Left renal pelvis (tissue), 4 donors: Measurements from ENCODE around the gene TRPM6. TPM values are rescaled to one million over a fixed set of nuclear protein-coding genes. Genes with fewer than 3 reads are reported as not detected.

Experiments
- DNase-seq, 4 donors: peaks; one replicate each; pipeline ENCODE4 v3.0.0-alpha.2; 2013; ENCODE audit warnings: low read depth in 4 of 4, low spot score in 3 of 4
- polyA plus RNA-seq, 4 donors: library from polyadenylated mRNA; unstranded; fragments of 120-200 nt; gene quantifications; one replicate each; pipeline ENCODE4 v1.2.1, GENCODE V29; 2013; ENCODE audit not compliant: insufficient read length in 4 of 4

TRPM6 gene
- polyA plus RNA-seq, 4 donors = 0.08 to 1.1 (median 0.88) TPM

DNA sequence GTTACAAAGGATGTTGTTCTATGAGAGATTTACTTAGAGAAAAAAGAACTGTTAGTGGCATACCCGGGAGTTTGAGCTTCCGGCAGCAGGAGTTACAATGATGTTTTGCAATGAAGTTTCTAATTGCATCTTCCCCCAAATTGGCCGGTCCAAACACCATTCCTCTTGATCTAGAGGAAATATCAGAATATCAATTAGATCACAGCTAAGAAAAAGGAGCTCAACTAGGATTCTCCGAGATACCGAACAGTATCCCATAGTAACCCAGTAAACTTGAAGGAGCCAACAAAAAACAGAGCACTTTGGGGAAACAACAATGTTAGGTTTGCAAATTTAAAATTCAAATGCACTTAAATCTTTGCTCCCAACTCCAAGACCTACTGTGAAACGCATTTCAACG, 159.5 kb downstream of the TRPM6 start:
- no peak for DNase-seq

DNA sequence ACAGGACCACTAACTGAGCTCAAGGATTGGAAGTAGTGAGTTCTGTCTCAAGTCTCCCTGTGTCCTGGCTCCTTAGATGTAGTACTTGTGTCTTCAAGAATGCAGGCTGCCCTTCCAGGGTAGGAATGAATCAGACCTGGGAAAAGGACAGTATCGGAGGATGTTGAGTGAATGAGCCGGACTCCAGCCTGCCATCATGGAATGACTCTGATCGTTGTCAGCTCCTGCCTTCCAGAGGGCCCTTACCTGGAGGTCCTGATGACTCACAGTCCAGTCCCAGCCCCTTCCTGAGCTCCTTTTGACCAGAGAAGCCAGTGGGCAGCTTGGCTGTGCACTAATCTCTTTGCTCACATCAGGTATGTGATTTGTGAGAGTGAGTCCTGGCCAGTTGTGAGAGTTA, 161.1 kb downstream of the TRPM6 start:
- no peak for DNase-seq

DNA sequence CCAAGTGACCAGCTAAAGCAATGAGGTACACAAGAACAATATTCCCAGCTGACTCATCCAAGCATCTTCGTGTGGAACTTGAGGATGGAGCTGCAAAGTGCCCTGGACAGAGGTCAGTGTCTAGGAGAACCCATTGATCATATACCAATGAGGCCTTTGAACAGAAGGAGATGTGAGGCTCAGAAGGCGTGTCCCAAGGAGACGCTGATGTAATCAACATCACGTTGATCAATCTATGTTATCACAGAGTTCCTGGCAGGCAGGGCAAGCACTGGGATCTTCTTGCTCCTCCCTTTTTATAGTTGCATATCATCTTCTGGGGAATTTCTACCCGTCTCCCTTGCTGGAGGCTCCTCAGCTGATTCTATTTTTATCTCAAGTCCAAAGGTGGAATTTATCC, 163.4 kb downstream of the TRPM6 start:
- no peak for DNase-seq

DNA sequence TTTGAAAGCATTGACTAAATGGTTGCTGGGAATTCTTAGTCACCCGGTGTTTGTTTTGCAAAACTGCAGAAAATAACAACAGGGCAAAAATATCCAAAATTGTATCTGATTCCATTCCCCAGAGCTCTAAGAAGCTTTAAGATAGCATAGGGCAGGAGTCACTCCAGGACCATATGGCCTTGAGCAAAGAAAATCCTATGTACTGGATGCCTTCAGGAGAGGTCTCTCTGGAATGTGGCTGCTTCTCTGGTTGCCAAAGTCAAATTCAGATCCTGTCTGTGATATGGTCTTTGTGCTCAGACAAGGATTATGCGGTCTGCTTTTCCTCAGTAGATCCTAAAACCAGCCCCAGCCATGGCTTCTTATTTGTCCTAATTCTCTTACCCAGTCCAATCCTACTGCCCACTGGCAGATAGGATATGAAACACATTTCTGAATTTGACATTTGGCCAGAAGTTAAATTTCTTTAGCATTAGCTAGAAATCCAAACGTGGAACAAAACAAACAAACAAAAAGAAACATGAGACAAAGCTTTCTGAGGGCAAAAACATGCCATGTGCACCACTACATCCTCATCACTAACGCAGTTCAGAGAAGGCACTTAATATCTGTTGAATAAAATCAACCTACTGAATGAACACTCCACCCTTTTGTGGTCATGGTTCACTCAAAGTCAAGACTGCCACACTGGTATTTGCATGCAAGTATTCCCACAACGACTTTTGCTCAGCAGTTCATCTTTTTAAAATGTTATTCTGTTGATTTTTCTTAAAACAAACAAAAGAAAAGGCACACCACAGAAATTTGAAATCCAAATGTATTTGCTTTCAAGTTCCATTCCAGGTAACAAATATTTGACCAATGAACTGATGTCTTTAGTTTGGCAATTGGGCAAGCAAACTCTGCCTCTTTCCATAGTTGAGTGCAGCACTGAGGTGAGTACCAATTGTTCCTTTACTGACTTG, 165.7 kb downstream of the TRPM6 start:
- no peak for DNase-seq

GRCh38 chr9:74719306-74719705, 168.4 kb downstream of the TRPM6 start:
- no peak for DNase-seq

DNA sequence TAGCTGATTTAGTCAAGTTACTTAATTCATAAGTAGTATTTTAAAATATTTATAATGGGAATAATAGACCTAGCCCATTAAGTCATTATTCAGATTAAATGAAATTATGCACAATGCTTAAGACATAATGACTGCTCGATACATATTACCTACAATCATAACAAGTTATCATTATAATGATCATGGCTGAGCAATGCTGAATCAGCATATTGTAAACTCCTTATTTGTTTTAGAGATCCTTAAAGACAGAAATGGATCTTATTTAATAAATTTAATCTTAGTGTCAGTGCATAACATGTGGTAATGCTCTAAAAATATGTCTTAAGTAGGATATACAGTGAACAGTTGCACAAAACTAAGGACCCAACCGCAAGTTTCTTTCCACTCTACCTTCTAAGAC, 169.0 kb downstream of the TRPM6 start:
- DNase-seq = no peak

DNA sequence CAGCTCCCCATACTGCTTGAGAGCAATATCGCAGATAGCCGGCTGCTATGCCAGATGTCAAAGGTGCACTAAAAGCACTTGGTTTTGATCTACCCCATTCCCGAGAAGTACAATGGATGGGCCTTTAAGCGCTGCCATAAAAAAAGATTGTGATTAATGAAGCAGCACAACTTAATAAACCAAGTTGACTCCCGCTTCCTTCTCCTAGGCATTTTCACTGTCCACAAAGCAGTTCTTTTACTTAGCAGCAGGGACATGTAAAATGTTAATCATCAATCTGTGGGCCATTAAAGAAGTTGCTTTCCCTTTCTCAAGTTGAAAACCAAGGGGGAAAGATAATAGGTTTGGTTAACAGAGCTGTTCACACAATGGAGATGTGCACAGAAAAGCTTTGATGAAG, 176.4 kb downstream of the TRPM6 start:
- peak in 3 of 4 donors; percentile 33 to 56 (median 36) for DNase-seq

DNA sequence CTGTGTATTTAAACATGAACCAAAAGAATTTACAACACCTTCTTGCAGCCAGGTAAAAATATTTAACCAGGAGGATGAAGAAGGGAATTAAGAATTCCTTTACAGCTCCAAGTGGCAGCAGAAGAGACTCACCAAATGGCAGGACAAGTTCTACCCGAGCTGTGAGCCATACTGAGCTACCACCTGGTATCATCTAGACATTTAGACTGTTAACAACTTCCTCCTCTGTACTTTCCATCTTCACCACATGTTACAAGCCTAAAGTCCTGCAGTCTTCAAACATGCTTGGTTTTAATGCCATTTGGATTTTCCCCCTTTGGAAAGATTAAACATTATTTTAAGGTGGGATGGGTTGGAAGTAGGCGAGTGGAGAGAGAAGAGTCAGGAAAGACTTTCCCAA, 190.2 kb downstream of the TRPM6 start:
- no peak for DNase-seq

DNA sequence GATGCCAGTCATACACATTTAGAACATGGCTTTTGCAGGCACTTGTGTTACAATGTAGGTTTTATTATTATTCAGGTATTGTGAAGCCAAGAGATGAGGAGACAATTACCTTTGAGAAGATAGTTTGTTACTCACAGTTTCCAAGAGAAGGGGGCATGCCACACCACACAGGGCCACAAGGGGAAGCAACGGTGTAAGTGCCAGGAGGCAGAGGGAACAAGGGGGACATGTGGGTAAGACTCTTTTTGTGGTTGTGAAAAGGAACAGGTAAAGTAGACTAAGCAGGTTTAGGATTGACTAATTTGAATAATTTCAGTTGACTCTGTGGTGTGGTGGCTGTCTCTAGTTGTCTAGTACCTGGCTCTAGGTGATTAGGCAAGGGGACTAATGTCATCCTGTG, 191.2 kb downstream of the TRPM6 start:
- DNase-seq = no peak

GRCh38 chr9:74691058-74691457, 196.7 kb downstream of the TRPM6 start:
- DNase-seq = no peak

DNA sequence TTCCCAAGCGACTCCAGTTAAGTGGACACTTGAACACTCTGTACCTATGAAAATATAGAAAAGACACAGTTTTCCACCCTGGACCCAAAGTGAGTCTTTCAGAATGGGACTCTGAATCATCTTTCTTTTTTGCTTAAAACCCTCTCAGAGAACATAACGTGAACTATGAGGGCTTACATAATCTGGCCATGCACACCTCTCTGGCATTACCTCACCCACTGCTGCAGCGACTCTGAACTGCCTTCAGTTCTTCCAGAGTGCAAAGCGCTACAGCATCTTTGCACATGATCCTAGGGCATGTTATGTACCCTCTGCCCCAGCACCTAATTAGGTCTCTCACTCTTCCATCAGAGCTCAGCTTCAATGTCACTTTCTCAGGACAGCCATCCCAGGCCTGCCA, 204.4 kb downstream of the TRPM6 start:
- no peak for DNase-seq

GRCh38 chr9:74681906-74682305, 205.8 kb downstream of the TRPM6 start:
- no peak for DNase-seq

DNA sequence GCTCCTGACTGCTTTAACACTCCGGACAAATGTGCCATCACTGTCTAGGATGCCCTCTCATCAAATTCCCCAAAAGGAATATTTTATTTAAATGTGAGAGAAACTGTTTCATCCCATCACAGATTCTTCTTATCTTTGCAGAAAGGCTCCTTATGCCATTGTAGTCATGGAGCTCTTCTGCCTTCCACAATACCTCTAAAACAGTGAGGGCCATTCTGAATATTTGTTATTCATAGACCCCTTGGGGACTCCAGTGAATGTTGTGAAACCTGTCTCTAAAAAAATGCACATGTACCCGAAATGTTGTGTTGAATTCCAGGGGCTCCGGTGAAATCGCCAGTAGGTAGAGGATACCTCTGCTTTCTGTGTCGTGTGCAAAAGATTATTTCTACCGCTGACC, 213.6 kb downstream of the TRPM6 start:
- DNase-seq = no peak

Other genes starting within 250 kb of the TRPM6 start
- 1 to 10 TPM; 4.4 to 7.7 (median 6.6) TPM for gene C9orf40, start 65.0 kb upstream of the TRPM6 start, polyA plus RNA-seq
- gene CARNMT1, start 140.4 kb upstream of the TRPM6 start, polyA plus RNA-seq = 10 to 100 TPM; 12.5 to 23.1 (median 19.7) TPM
- gene NMRK1, start 200.2 kb upstream of the TRPM6 start, polyA plus RNA-seq = 10 to 100 TPM in 3 of 4 donors, 1 to 10 TPM in 1; 6.5 to 31.6 (median 25.0) TPM
- 10 to 100 TPM; 20.1 to 31.6 (median 26.8) TPM for gene OSTF1, start 200.6 kb upstream of the TRPM6 start, polyA plus RNA-seq